Measurements from ENCODE around the gene FAT4.

FAT4 gene

GRCh38 chr4:125316791-125317524 lies 2.2 kb downstream of the FAT4 start:
- DNase-seq, result no peak

- DNase-seq, result no peak
These were observed 2.7 kb downstream of the FAT4 start for GRCh38 chr4:125317525-125317877.

GRCh38 chr4:125319311-125319710 lies 4.6 kb downstream of the FAT4 start:
- DNase-seq, result no peak

GRCh38 chr4:125321709-125322365 lies 7.1 kb downstream of the FAT4 start:
- DNase-seq, result no peak

- DNase-seq, result no peak
These were observed 7.6 kb downstream of the FAT4 start for GRCh38 chr4:125322366-125322730.

- no peak for DNase-seq
These were observed 8.9 kb downstream of the FAT4 start for GRCh38 chr4:125323654-125324053.

- DNase-seq, result no peak
These were observed 11.0 kb downstream of the FAT4 start for GRCh38 chr4:125325733-125326132.

GRCh38 chr4:125331116-125331515 lies 16.4 kb downstream of the FAT4 start:
- DNase-seq, result no peak

GRCh38 chr4:125334926-125335325 lies 20.2 kb downstream of the FAT4 start:
- no peak for DNase-seq

GRCh38 chr4:125338814-125339213 lies 24.1 kb downstream of the FAT4 start:
- DNase-seq, result no peak

- no peak for DNase-seq
These were observed 29.4 kb downstream of the FAT4 start for GRCh38 chr4:125344198-125344597.

- DNase-seq, result no peak
These were observed 31.9 kb downstream of the FAT4 start for GRCh38 chr4:125346616-125347015.

GRCh38 chr4:125350470-125351135 lies 35.8 kb downstream of the FAT4 start:
- DNase-seq, result no peak

GRCh38 chr4:125352521-125352920 lies 37.8 kb downstream of the FAT4 start:
- DNase-seq, result no peak

- no peak for DNase-seq
These were observed 38.4 kb downstream of the FAT4 start for GRCh38 chr4:125353131-125353530.

- no peak for DNase-seq
These were observed 41.0 kb downstream of the FAT4 start for GRCh38 chr4:125355791-125356190.

GRCh38 chr4:125357675-125358074 lies 42.9 kb downstream of the FAT4 start:
- DNase-seq, result no peak

- no peak for DNase-seq
These were observed 43.7 kb downstream of the FAT4 start for GRCh38 chr4:125358453-125358852.

- DNase-seq, result no peak
These were observed 44.6 kb downstream of the FAT4 start for GRCh38 chr4:125359363-125359762.

GRCh38 chr4:125359960-125360634 lies 45.3 kb downstream of the FAT4 start:
- DNase-seq, result no peak

- no peak for DNase-seq
These were observed 46.0 kb downstream of the FAT4 start for GRCh38 chr4:125360727-125361126.
